Fibroblast of pulmonary artery (primary cell): Measurements from ENCODE around the gene SEZ6L.

Source experiments
- DNase-seq: peaks from one replicate; pipeline ENCODE4 v3.0.0-alpha.2; 2010; ENCODE audit warnings: low read depth
- H3K4me3 ChIP-seq: replicated peaks from 2 replicates; pipeline ENCODE4 v1.5.1; 2011; ENCODE audit warnings: low read depth, mild to moderate bottlenecking, control low read depth, low read length, moderate library complexity
- CTCF ChIP-seq: IDR thresholded peaks from 2 replicates; pipeline ENCODE4 v1.5.1; 2011; ENCODE audit warnings: mild to moderate bottlenecking, control low read depth, low read length, inconsistent platforms; ENCODE audit errors: missing control alignments

The SEZ6L gene

GRCh38 chr22:26416256-26416655, 247.0 kb downstream of the SEZ6L start:
- DNase-seq, result no peak
- no peak overlapping the region for H3K4me3 ChIP-seq
- no peak for TF ChIP-seq CTCF

GRCh38 chr22:26416670-26417276, 247.5 kb downstream of the SEZ6L start:
- no peak for TF ChIP-seq CTCF
- no peak overlapping the region for H3K4me3 ChIP-seq
- peak; percentile 73 for DNase-seq

GRCh38 chr22:26417406-26417805, 248.1 kb downstream of the SEZ6L start:
- H3K4me3 ChIP-seq, result no peak overlapping the region
- TF ChIP-seq CTCF, result no peak
- no peak for DNase-seq

- no peak overlapping the region for H3K4me3 ChIP-seq
- TF ChIP-seq CTCF, result no peak
- DNase-seq, result no peak
Measured at GRCh38 chr22:26418620-26419019, 249.4 kb downstream of the SEZ6L start.

GRCh38 chr22:26426924-26427323, 257.7 kb downstream of the SEZ6L start:
- TF ChIP-seq CTCF, result no peak
- DNase-seq, result no peak

GRCh38 chr22:26428515-26429457, 259.5 kb downstream of the SEZ6L start, which contains the start of gene ASPHD2:
TSS of gene ASPHD2 (plus strand) at chr22:26429260. CDS start at chr22:26433616, 4,356 bp downstream.
- no peak for TF ChIP-seq CTCF
- H3K4me3 ChIP-seq, result peak within 1 kb of the TSS; percentile 66
- DNase-seq, result peak; percentile 60

More at GRCh38 chr22:26426924-26427323, 257.7 kb downstream of the SEZ6L start:
- H3K4me3 ChIP-seq, result no peak overlapping the region
